Neural cell (in vitro differentiated cells): Measurements from ENCODE around the gene ROR2.

Experiments
- EP300 ChIP-seq: fragments of 450-650 bp; conservative IDR thresholded peaks from 2 replicates; pipeline ENCODE4 v1.6.1; 2014; ENCODE audit warnings: antibody characterized with exemption, mild to moderate bottlenecking, moderate library complexity; ENCODE audit not compliant: poor library complexity, severe bottlenecking
- EZH2 ChIP-seq: fragments of 200-600, 300-800 bp; shearing (Covaris generic), sonication (generic); IDR thresholded peaks from 2 replicates; pipeline ENCODE4 v1.6.1; 2014; ENCODE audit warnings: antibody characterized with exemption, low read length, borderline replicate concordance, mild to moderate bottlenecking; ENCODE audit not compliant: insufficient read depth, poor library complexity, severe bottlenecking
- MXI1 ChIP-seq: fragments of 450-650 bp; conservative IDR thresholded peaks from 2 replicates; pipeline ENCODE4 v1.6.1; 2014; ENCODE audit warnings: antibody characterized with exemption, mild to moderate bottlenecking; ENCODE audit not compliant: poor library complexity, severe bottlenecking
- POLR2AphosphoS5 ChIP-seq: IDR thresholded peaks from 2 replicates; pipeline ENCODE4 v1.6.1; 2012
- RAD21 ChIP-seq: fragments of 450-650 bp; conservative IDR thresholded peaks from 2 replicates; pipeline ENCODE4 v1.6.1; 2014; ENCODE audit warnings: antibody characterized with exemption, mild to moderate bottlenecking, moderate library complexity
- SMC3 ChIP-seq: fragments of 450-650 bp; conservative IDR thresholded peaks from 2 replicates; pipeline ENCODE4 v1.6.1; 2014; ENCODE audit warnings: antibody characterized with exemption, mild to moderate bottlenecking, moderate library complexity; ENCODE audit not compliant: poor library complexity
- TAF1 ChIP-seq: IDR thresholded peaks from 2 replicates; pipeline ENCODE4 v1.6.1; 2012; ENCODE audit warnings: low read depth
- TF ChIP-seq, protein P1 (sequence below): fragments of 450-650 bp; IDR thresholded peaks from 2 replicates; pipeline ENCODE4 v1.5.1; 2014; ENCODE audit warnings: antibody characterized with exemption, mild to moderate bottlenecking, moderate library complexity; ENCODE audit not compliant: poor library complexity, severe bottlenecking
- TF ChIP-seq, protein P2 (sequence below): IDR thresholded peaks from 2 replicates; pipeline ENCODE4 v1.6.1; 2012; ENCODE audit warnings: borderline replicate concordance

DNA sequence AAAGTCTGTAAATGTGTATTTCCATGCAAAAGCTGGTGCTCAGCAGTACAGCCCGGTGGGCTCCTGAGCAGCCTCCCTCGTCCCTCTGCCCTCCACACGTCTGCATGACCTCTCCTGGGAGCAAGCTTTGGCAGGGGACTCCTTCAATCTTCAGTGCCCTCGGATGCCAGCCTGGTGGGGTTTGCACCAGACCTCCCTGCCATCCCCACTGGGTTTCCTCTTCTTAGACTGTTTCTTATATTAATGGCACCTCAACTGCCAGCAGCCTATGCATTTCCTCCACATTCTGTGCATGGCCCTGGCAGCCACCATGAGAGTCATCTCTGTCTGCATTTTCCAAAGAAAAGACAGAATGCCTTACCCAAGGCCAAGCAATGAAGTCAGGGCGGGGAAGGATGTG is 108.4 kb downstream of the ROR2 start:
- TF ChIP-seq, protein P1, sequence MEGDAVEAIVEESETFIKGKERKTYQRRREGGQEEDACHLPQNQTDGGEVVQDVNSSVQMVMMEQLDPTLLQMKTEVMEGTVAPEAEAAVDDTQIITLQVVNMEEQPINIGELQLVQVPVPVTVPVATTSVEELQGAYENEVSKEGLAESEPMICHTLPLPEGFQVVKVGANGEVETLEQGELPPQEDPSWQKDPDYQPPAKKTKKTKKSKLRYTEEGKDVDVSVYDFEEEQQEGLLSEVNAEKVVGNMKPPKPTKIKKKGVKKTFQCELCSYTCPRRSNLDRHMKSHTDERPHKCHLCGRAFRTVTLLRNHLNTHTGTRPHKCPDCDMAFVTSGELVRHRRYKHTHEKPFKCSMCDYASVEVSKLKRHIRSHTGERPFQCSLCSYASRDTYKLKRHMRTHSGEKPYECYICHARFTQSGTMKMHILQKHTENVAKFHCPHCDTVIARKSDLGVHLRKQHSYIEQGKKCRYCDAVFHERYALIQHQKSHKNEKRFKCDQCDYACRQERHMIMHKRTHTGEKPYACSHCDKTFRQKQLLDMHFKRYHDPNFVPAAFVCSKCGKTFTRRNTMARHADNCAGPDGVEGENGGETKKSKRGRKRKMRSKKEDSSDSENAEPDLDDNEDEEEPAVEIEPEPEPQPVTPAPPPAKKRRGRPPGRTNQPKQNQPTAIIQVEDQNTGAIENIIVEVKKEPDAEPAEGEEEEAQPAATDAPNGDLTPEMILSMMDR: no peak
- no peak for TF ChIP-seq EZH2
- TF ChIP-seq EP300: no peak
- no peak for TF ChIP-seq TAF1
- TF ChIP-seq SMC3: no peak
- TF ChIP-seq, protein P2, sequence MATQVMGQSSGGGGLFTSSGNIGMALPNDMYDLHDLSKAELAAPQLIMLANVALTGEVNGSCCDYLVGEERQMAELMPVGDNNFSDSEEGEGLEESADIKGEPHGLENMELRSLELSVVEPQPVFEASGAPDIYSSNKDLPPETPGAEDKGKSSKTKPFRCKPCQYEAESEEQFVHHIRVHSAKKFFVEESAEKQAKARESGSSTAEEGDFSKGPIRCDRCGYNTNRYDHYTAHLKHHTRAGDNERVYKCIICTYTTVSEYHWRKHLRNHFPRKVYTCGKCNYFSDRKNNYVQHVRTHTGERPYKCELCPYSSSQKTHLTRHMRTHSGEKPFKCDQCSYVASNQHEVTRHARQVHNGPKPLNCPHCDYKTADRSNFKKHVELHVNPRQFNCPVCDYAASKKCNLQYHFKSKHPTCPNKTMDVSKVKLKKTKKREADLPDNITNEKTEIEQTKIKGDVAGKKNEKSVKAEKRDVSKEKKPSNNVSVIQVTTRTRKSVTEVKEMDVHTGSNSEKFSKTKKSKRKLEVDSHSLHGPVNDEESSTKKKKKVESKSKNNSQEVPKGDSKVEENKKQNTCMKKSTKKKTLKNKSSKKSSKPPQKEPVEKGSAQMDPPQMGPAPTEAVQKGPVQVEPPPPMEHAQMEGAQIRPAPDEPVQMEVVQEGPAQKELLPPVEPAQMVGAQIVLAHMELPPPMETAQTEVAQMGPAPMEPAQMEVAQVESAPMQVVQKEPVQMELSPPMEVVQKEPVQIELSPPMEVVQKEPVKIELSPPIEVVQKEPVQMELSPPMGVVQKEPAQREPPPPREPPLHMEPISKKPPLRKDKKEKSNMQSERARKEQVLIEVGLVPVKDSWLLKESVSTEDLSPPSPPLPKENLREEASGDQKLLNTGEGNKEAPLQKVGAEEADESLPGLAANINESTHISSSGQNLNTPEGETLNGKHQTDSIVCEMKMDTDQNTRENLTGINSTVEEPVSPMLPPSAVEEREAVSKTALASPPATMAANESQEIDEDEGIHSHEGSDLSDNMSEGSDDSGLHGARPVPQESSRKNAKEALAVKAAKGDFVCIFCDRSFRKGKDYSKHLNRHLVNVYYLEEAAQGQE: no peak
- no peak for TF ChIP-seq MXI1
- TF ChIP-seq POLR2AphosphoS5: no peak
- no peak for TF ChIP-seq RAD21
